Umbilical cord (tissue), 2 donors: ENCODE measurements around the gene HIVEP2. TPM values are rescaled to one million over a fixed set of nuclear protein-coding genes. Genes with fewer than 3 reads are reported as not detected.
A peak's percentile ranks its signal among the peaks of the same experiment; 100 is the strongest.

ENCODE experiments used
- DNase-seq: peaks from one replicate; pipeline ENCODE4 v3.0.0-alpha.2; 2015; ENCODE audit warnings: low spot score
- total RNA-seq: library from RNA; depleted of rRNA; stranded (reverse); fragments of >200 nt; gene quantifications from one replicate; pipeline ENCODE4 v1.2.3, GENCODE V29; 2014; ENCODE audit warnings: low replicate concordance; ENCODE audit not compliant: insufficient read depth

Gene HIVEP2
- total RNA-seq, 1 donor from 2014 or later: 8.4 TPM

GRCh38 chr6:142893088-142893487 lies 51.9 kb downstream of the HIVEP2 start:
- DNase-seq: no peak

GRCh38 chr6:142892254-142893021 lies 52.5 kb downstream of the HIVEP2 start:
- DNase-seq: no peak

GRCh38 chr6:142891454-142891853 lies 53.5 kb downstream of the HIVEP2 start:
- DNase-seq: no peak

- no peak for DNase-seq
These were observed 56.5 kb downstream of the HIVEP2 start for GRCh38 chr6:142888456-142888855.

- DNase-seq: no peak
These were observed 57.5 kb downstream of the HIVEP2 start for GRCh38 chr6:142887517-142887916.

GRCh38 chr6:142886431-142887170 lies 58.4 kb downstream of the HIVEP2 start:
- DNase-seq: peak; percentile 59

GRCh38 chr6:142885182-142885867 lies 59.7 kb downstream of the HIVEP2 start:
- peak; percentile 77 for DNase-seq

- DNase-seq: no peak
These were observed 60.6 kb downstream of the HIVEP2 start for GRCh38 chr6:142884214-142885035.

GRCh38 chr6:142883011-142883410 lies 62.0 kb downstream of the HIVEP2 start:
- DNase-seq: no peak

- DNase-seq: no peak
These were observed 63.2 kb downstream of the HIVEP2 start for GRCh38 chr6:142881761-142882160.

- DNase-seq: no peak
These were observed 63.7 kb downstream of the HIVEP2 start for GRCh38 chr6:142881290-142881689.

GRCh38 chr6:142880201-142880600 lies 64.8 kb downstream of the HIVEP2 start:
- no peak for DNase-seq

- DNase-seq: no peak
These were observed 65.4 kb downstream of the HIVEP2 start for GRCh38 chr6:142879527-142879926.

GRCh38 chr6:142879076-142879475 lies 65.9 kb downstream of the HIVEP2 start:
- DNase-seq: no peak

GRCh38 chr6:142878407-142878806 lies 66.6 kb downstream of the HIVEP2 start:
- no peak for DNase-seq

- DNase-seq: no peak
These were observed 70.3 kb downstream of the HIVEP2 start for GRCh38 chr6:142874676-142875075.

GRCh38 chr6:142872376-142872775 lies 72.6 kb downstream of the HIVEP2 start:
- no peak for DNase-seq

- no peak for DNase-seq
These were observed 73.1 kb downstream of the HIVEP2 start for GRCh38 chr6:142871910-142872331.

GRCh38 chr6:142870787-142871415 lies 74.1 kb downstream of the HIVEP2 start:
- no peak for DNase-seq

GRCh38 chr6:142868917-142869316 lies 76.1 kb downstream of the HIVEP2 start:
- no peak for DNase-seq
